DMS53 treated with DMSO at 0.1 percent for 48 hours (cell line): ENCODE results near the gene NBR1.
A peak's percentile ranks its signal among the peaks of the same experiment; 100 is the strongest.
"Not testable (repeated sequence)": the region's sequence is repeated elsewhere in the genome, so short reads cannot be mapped to it uniquely, and the experiment has no call there.

ENCODE experiments used
- DNase-seq: peaks from one replicate; lab custom pipeline; 2025; ENCODE audit not compliant: unreplicated experiment; lab: John Stamatoyannopoulos, UW

NBR1 gene

GRCh38 chr17:43170766-43171585, at the start of gene NBR1:
Gene NBR1, plus strand, starts transcription at chr17:43171214. Its CDS starts 4,586 bp downstream, at chr17:43175800.
- peak; percentile 97 for DNase-seq

DNA sequence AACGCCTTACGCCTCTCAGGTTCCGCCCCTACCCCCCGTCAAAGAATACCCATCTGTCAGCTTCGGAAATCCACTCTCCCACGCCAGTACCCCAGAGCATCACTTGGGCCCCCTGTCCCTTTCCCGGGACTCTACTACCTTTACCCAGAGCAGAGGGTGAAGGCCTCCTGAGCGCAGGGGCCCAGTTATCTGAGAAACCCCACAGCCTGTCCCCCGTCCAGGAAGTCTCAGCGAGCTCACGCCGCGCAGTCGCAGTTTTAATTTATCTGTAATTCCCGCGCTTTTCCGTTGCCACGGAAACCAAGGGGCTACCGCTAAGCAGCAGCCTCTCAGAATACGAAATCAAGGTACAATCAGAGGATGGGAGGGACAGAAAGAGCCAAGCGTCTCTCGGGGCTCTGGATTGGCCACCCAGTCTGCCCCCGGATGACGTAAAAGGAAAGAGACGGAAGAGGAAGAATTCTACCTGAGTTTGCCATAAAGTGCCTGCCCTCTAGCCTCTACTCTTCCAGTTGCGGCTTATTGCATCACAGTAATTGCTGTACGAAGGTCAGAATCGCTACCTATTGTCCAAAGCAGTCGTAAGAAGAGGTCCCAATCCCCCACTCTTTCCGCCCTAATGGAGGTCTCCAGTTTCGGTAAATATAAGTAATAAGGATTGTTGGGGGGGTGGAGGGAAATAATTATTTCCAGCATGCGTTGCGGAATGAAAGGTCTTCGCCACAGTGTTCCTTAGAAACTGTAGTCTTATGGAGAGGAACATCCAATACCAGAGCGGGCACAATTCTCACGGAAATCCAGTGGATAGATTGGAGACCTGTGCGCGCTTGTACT, 45.7 kb upstream of the NBR1 start, which contains the start of gene BRCA1:
Gene BRCA1 (minus strand): TSS at position 232 of the 834 bp plus-strand sequence. CDS start 1,268 bp downstream, outside the sequence.
- DNase-seq, result peak; percentile 100

DNA sequence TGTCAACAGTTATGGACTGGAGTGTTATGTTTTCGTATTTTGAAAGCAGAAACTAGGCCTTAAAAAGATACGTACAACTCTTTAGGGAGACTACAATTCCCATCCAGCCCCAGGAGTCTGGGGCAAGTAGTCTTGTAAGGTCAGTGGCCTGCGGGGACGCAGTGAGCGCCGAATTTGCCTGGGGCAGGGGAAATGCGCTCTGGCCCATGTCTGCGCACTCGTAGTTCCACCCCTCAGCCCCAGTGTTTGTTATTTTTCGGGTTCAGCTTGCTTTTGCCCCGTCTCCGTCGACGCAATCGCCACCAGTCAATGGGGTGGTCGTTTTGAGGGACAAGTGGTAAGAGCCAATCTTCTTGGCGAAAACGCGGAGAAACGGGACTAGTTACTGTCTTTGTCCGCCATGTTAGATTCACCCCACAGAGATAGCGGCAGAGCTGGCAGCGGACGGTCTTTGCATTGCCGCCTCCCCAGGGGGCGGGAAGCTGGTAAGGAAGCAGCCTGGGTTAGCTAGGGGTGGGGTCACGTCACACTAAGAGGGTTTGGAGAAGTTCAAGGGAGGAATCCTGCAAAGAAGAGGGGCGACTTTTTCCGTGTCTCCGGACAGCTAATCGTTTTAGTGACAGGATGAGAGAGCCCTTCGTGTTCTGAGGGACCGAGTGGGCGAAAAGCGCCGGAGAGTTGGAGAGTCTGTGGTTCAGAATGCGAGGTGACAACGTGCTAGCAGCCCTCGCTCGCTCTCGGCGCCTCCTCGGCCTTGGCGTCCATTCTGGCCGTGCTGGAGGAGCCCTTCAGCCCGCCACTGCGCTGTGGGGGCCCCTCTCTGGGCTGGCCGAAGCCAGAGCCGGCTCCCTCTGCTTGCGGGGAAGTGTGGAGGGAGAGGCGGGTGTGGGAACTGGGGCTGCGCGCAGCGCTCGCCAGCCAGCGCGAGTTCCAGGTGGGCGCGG, 44.8 kb upstream of the NBR1 start:
- no peak for DNase-seq

DNA sequence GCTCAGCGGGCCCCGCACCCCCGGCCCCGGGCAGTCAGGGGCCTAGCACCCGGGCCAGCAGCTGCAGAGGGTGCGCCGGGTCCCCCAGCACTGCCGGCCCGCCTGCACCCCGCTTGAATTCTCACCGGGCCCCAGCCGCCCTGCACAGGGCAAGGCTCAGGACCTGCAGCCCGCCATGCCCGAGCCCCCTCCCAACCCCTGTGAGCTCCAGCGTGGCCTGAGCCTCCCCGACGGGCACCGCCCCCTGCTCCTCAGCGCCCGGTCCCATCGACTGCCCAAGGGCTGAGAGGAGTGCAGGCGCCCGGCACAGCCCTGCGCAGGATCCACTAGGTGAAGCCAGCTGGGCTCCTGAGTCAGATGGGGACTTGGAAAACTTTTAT, 44.1 kb upstream of the NBR1 start:
- DNase-seq, result no peak

DNA sequence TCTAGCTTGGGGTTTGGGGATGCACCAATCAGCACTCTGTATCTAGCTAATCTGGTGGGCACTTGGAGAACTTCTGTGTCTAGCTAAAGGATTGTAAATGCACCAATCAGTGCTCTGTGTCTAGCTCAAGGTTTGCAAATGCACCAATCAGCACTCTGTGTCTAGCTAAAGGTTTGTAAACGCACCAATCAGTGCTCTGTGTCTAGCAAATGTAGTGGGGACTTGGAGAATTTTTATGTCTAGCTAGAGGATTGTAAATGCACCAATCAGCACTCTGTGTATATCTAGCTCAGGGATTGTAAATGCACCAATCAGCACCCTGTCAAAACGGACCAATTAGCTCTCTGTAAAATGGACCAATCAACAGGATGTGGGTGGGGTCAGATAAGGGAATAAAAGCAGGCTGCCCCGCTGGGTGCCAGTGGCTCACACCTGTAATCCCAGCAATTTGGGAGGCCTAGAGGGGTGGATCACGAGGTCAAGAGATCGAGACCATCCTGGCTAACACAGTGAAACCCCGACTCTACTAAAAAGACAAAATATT, 43.6 kb upstream of the NBR1 start:
- DNase-seq, result not testable (repeated sequence)

GRCh38 chr17:43129671-43130010, 41.4 kb upstream of the NBR1 start:
- no peak for DNase-seq

DNA sequence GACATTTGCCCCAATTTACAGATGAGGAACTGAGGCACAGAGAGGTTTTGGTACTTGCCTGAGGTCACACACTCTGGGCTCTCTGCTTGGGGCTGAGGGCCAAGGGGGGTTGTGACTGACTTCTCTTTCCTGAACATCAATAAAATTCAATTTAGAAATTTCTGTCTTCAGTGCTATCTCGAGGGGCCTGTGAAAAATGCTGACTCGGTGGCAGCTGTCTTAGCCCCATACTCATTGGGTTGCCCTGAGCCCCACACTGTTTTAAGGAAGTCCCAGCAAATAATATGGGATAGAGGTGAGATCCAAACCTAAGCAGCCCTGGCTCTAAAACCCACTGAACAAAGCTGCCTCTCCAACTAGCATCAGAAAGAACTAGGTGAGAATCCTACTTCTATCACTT, 38.9 kb upstream of the NBR1 start:
- no peak for DNase-seq

DNA sequence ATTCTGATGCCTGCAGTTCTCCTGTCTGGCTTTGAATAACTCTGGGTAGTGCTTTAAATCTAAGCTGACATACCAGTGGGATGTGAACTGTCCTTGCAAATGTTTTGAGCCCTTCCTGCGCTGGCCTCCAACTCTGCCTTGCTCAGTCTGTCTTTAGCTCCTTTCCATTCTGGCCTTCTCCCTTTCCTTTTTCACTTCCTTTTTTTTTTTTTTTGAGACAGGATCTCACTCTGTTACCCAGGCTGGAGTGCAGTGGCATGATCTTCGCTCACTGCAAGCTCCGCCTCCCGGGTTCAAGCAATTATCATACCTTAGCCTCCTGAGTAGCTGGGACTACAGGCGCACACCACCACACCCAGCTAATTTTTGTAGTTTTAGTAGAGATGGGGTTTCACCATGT, 37.6 kb upstream of the NBR1 start:
- not testable (repeated sequence) for DNase-seq

GRCh38 chr17:43134774-43135453, 36.1 kb upstream of the NBR1 start:
- DNase-seq, result no peak

- DNase-seq, result no peak
These were observed 35.6 kb upstream of the NBR1 start for GRCh38 chr17:43135454-43135819.

GRCh38 chr17:43136574-43136973, 34.4 kb upstream of the NBR1 start:
- not testable (repeated sequence) for DNase-seq

- not testable (repeated sequence) for DNase-seq
These were observed 32.5 kb upstream of the NBR1 start for GRCh38 chr17:43138531-43138930.

GRCh38 chr17:43140396-43141332, 30.4 kb upstream of the NBR1 start:
- no peak for DNase-seq

DNA sequence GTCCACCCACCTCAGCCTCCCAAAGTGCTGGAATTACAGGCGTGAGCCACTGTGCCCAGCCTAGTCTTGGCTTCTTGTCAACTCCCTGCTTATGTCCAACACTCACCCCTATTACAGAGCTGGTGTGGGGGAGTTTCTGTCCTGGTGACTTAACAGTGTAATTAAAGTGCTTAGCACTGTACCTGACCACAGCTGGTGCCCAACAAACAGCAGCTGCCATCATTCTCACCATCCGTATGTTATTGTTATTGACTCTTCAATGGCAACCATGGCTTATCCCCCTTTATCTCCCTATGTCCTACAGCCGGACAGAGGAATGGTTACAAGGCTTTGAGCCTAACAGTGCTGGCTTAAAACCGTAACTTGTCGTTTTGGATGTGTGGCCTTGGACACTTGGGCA, 28.9 kb upstream of the NBR1 start:
- DNase-seq, result no peak

DNA sequence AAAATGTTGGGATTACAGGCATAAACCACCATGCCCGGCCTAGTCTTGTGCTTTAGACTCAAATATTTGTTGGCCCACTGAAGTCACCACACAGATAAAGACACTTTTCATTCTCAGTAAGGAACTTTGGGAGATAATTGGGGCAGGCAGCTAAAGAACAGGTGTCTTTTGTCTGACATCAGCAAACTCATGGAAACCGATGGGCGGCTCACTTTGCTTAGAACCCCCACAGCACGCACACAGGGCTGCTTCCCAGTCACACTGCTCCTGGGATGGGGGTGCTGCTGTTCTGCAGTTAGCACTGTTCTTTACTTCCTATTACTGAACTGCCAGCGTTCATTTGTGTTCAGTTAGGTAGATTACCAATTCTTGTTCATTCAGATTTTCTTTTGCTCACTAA, 27.8 kb upstream of the NBR1 start:
- DNase-seq, result no peak

GRCh38 chr17:43146649-43147048, 24.4 kb upstream of the NBR1 start:
- DNase-seq, result no peak

DNA sequence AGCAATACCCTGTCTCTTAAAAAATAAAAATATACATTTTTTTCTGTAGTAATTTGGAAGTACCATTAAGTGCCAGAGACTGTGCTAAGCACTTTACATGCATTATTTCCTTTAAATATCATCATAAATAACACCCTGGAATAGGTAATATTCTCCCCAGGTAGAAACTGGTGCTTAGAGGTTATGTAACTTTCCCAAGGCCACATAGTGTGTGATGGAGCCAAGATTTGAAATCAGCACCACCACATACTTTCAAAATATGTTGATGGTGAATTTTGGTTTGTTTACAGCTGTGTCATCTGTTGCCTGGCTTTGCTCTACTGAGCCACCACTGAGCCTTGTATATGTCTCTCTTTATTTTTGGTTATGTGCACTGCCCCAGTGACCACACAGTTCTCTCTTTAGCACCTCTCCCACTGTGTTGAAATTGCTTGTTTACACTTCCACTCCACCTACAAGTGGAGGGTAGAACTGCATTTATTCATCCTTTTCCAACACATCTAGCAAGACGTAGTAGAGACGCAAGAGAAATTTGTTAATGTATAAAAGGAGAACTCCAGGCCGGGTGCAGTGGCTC, 19.0 kb upstream of the NBR1 start:
- DNase-seq, result peak; percentile 13

DNA sequence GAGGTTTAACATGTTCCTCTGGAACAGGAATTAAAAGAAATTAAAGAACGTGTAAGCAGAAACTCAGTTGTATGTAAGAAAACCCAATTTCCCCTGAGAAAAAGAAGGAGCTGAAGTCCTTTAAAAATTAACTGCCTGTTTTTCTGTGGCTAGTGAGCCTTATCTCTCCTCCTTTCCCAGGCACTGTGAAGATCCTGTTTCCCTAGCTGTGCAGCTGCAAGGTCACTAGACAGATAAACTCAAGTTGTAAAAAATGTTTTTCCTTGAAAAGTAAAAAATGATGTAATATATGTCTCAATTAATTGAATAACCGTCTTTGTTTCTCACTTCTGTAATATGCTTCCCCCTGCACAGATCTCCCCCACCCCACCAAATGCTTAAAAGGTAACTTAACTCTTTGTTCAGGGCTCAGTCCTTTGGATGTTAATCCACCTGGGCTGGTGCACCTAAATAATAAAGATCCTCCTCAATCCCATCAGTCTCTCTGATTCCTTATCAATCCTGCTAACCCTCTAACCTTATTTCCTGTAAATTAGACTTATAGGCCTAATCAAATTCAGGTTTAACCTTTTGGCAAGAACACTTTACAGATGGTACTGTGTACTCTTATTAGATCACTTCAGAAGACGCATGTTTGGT, 17.7 kb upstream of the NBR1 start:
- DNase-seq, result not testable (repeated sequence)
